ENCODE results near the gene CDH4. TPM values are rescaled to one million over a fixed set of nuclear protein-coding genes. Genes with fewer than 3 reads are reported as not detected.

The CDH4 gene
- total and polyA plus RNA-seq, 2 of the 13 experiments (the other 11 are each of a cell fraction or from before 2014, with no cell fraction given) = not detected

DNA sequence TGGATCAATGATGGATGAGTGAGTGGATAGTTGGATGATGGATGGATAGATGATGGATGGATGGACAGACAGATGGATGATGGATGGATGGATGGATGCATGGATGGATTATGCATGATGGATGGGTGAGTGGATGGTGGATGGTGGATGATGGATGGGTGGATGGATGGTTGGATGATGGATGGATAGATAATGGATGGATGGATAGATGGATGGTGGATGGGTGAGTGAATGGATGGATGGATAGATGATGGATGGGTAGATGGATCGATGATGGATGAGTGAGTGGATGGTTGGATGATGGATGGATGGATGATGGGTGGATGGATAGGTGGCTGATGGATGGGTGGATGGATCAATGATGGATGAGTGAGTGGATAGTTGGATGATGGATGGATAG lies 637.6 kb downstream of the CDH4 start:
- Histone ChIP-seq H3K9me3 (ENCODE audit: low read length) (peaks cover 5% of the 10 kb centered on the region; the same call in 1 of the 2 replicates), H3K27ac (ENCODE audit: extremely low read length, insufficient read depth, low read length) (no peak overlapping the region), H3K9ac (ENCODE audit: insufficient read depth, low read depth, low read length) (no peak overlapping the region), H3K27me3 (ENCODE audit: control insufficient read depth in 1 of 2, insufficient read depth in 2 of 2, low read length in 2 of 2) (peaks cover 8 to 33% of the 10 kb centered on the region in 2 experiments), H3K36me3 (replicated peaks in 1 of 2; ENCODE audit: control insufficient read depth in 1 of 2, insufficient read depth in 2 of 2, low read length in 2 of 2) (no peaks in the 10 kb centered on the region), H2AFZ (ENCODE audit: low read length) (no peak overlapping the region), H3K4me2 (ENCODE audit: low read depth, low read length) (no peak overlapping the region), H3K4me3 (replicated peaks in 1 of 3; ENCODE audit: insufficient read depth in 1 of 3, low read depth in 2 of 3, low read length in 3 of 3) (no peak overlapping the region), H3K79me2 (ENCODE audit: insufficient read depth, low read length) (no peaks in the 10 kb centered on the region), H3K4me1 (ENCODE audit: insufficient read depth, low read length) (no peaks in the 10 kb centered on the region), H4K20me1 (ENCODE audit: insufficient read depth, low read length) (peaks cover 2% of the 10 kb centered on the region; the same call in 1 of the 2 replicates)
- no peak for FAIRE-seq
- POLR2A ChIA-PET = no interaction called here
- in situ Hi-C loops (cut with HindIII; ENCODE audit: extremely low pct_ligation_motif_present, low pct_unique_long_range_greater_than_20kb) = loop anchor here (10.0 to 25.0 kb wide), 2 partner anchors 1675 to 1827 kb away; no protein-coding TSS in a partner anchor
- CTCF ChIA-PET (ENCODE audit: low intra/inter-chr PET ratio, low total read pairs) = no interaction called here
- 16% methylated on average over 1 of the region's 1 CpG for WGBS (ENCODE audit: low lambda C conversion rate)
- ATAC-seq = no peak
- no TSS peak for BruUV-seq (replicated peaks)
- intact Hi-C loops (cut with micrococcal nuclease; ENCODE audit: unreplicated experiment) = loop anchor here (5.0 kb wide), 1 partner anchor 167 kb away; no protein-coding TSS in a partner anchor
- DNase-seq (ENCODE audit: low spot score) = no peak
- TF ChIP-seq ZNF30 (CRISPR knock-in tag; IDR thresholded peaks at IDR 0.05) (no peak), JDP2 (CRISPR knock-in tag; IDR thresholded peaks at IDR 0.05; ENCODE audit: borderline replicate concordance) (no peak), SOX5 (CRISPR knock-in tag; IDR thresholded peaks at IDR 0.05; ENCODE audit: borderline replicate concordance) (no peak), IKZF1 (IDR thresholded peaks at IDR 0.05) (peak; percentile 91; the same call in 1 of the 2 replicates), LCORL (IDR thresholded peaks at IDR 0.05) (peak; percentile 65; the same call in 1 of the 2 replicates), LCORL (CRISPR knock-in tag; IDR thresholded peaks at IDR 0.05) (no peak), ZNF446 (CRISPR knock-in tag; IDR thresholded peaks at IDR 0.05) (no peak), NONO (IDR thresholded peaks at IDR 0.05) (0 out of 2 replicates have a peak, but pooled peaks have one; percentile 48), NONO (CRISPR knock-in tag; conservative IDR thresholded peaks at IDR 0.05) (no peak), PRDM15 (CRISPR knock-in tag; IDR thresholded peaks at IDR 0.05) (no peak), ZNF256 (CRISPR knock-in tag; conservative IDR thresholded peaks at IDR 0.05) (no peak), REXO4 (CRISPR knock-in tag; IDR thresholded peaks at IDR 0.05; ENCODE audit: borderline replicate concordance) (no peak), NKX3-1 (CRISPR knock-in tag; IDR thresholded peaks at IDR 0.05) (no peak), PHB2 (IDR thresholded peaks at IDR 0.05; ENCODE audit: partially characterized antibody) (peak; percentile 90), RORA (CRISPR knock-in tag; IDR thresholded peaks at IDR 0.05) (no peak), ZNF775 (CRISPR knock-in tag; IDR thresholded peaks at IDR 0.05; ENCODE audit: borderline replicate concordance) (no peak), IRF1 (CRISPR knock-in tag; IDR thresholded peaks at IDR 0.05; ENCODE audit: low read depth) (no peak), ZNF275 (CRISPR knock-in tag; IDR thresholded peaks at IDR 0.05; ENCODE audit: borderline replicate concordance) (no peak), REL (CRISPR knock-in tag; conservative IDR thresholded peaks at IDR 0.05) (no peak), ZNF292 (CRISPR knock-in tag; IDR thresholded peaks at IDR 0.05; ENCODE audit: borderline replicate concordance, low read depth) (no peak), ATF7 (IDR thresholded peaks at IDR 0.05) (peak; percentile 14; the same call in 1 of the 2 replicates), ATF7 (CRISPR knock-in tag; IDR thresholded peaks at IDR 0.05) (no peak), EZH2 (conservative IDR thresholded peaks at IDR 0.05; ENCODE audit: low read depth, low read length) (no peak)

All from HepG2 (cell line).